ENCODE measurements around the gene STMN3. TPM values are rescaled to one million over a fixed set of nuclear protein-coding genes. Genes with fewer than 3 reads are reported as not detected.

STMN3 gene
- total RNA-seq, result 10 to 100 TPM in 3 of 4 donors, 1 to 10 TPM in 1; 9.2 to 30.5 (median 20.9) TPM

GRCh38 chr20:63653041-63653973, at the start of gene STMN3:
TSS of gene STMN3 (minus strand) at chr20:63653424. CDS start at chr20:63653345, 79 bp downstream.
- Histone ChIP-seq H3K4me1 (peaks cover 6 to 9% of the 10 kb centered on the region in 2 donors), H3K27me3 (no peaks in the 10 kb centered on the region), H3K27ac (peak within 1 kb of the TSS; percentile 67 to 72), H3K9me3 (no peaks in the 10 kb centered on the region), H3K36me3 (no peaks in the 10 kb centered on the region), H3K4me3 (peak within 1 kb of the TSS; percentile 38 to 59)
- TF ChIP-seq POLR2A (IDR thresholded peaks at IDR 0.05), result no peak
- no peak for TF ChIP-seq CTCF (IDR thresholded peaks at IDR 0.05)
- intact Hi-C loops (cut with DNase I; ENCODE audit: low total_unique reads), result no loop called here
- peak; percentile 87 to 88 for DNase-seq

GRCh38 chr20:63702036-63702665, 48.9 kb upstream of the STMN3 start:
- Histone ChIP-seq H3K9me3 (no peaks in the 10 kb centered on the region), H3K36me3 (no peaks in the 10 kb centered on the region), H3K27ac (no peak overlapping the region), H3K4me3 (no peak overlapping the region), H3K27me3 (no peaks in the 10 kb centered on the region), H3K4me1 (no peaks in the 10 kb centered on the region)
- DNase-seq, result no peak
- TF ChIP-seq CTCF (IDR thresholded peaks at IDR 0.05) (no peak), POLR2A (IDR thresholded peaks at IDR 0.05) (no peak)
- intact Hi-C loops (cut with DNase I; ENCODE audit: low total_unique reads), result no loop called here

- no peak for TF ChIP-seq CTCF (IDR thresholded peaks at IDR 0.05)
- TF ChIP-seq POLR2A (IDR thresholded peaks at IDR 0.05), result no peak
- Histone ChIP-seq H3K4me1 (peaks cover 0 to 7% of the 10 kb centered on the region in 2 donors), H3K27me3 (no peaks in the 10 kb centered on the region), H3K4me3 (no peak overlapping the region), H3K9me3 (no peaks in the 10 kb centered on the region), H3K27ac (no peak overlapping the region), H3K36me3 (no peaks in the 10 kb centered on the region)
- intact Hi-C loops (cut with DNase I; ENCODE audit: low total_unique reads), result no loop called here
- peak in 1 of 2 donors; percentile 16 for DNase-seq
Observed at GRCh38 chr20:63701329-63702035, 48.3 kb upstream of the STMN3 start.

- no peaks in the 10 kb centered on the region for H3K36me3 ChIP-seq
- H3K9me3 ChIP-seq, result no peaks in the 10 kb centered on the region
- no peak overlapping the region for H3K4me3 ChIP-seq
- H3K27ac ChIP-seq, result no peak overlapping the region
- intact Hi-C loops (cut with DNase I; ENCODE audit: low total_unique reads), result no loop called here
- DNase-seq, result no peak
- H3K4me1 ChIP-seq, result peaks cover 0 to 8% of the 10 kb centered on the region in 2 donors
- no peaks in the 10 kb centered on the region for H3K27me3 ChIP-seq
- TF ChIP-seq POLR2A (IDR thresholded peaks at IDR 0.05), result no peak
- TF ChIP-seq CTCF (IDR thresholded peaks at IDR 0.05), result no peak
Observed at GRCh38 chr20:63701051-63701328, 47.8 kb upstream of the STMN3 start.

All from uterus (tissue), 4 donors.